Effector memory CD4-positive, alpha-beta T cell (primary cell): ENCODE results near the gene TASP1.

Experiments used
- DNase-seq, 3 donors: peaks; one replicate each; pipeline ENCODE4 v3.0.0-alpha.2; 2020
- H3K27ac ChIP-seq: 2 replicates; pipeline ENCODE4 v1.7.0; 2013; ENCODE audit warnings: mild to moderate bottlenecking, low read length, moderate library complexity; ENCODE audit not compliant: insufficient read depth, poor library complexity, severe bottlenecking
- H3K27me3 ChIP-seq: replicated peaks from 2 replicates; pipeline ENCODE4 v1.7.0; 2013; ENCODE audit warnings: mild to moderate bottlenecking, low read length; ENCODE audit not compliant: insufficient read depth, control insufficient read depth, poor library complexity, severe bottlenecking
- H3K36me3 ChIP-seq: 2 replicates; pipeline ENCODE4 v1.7.0; 2013; ENCODE audit warnings: mild to moderate bottlenecking, low read length, moderate library complexity; ENCODE audit not compliant: control insufficient read depth, insufficient read depth
- H3K4me1 ChIP-seq: 2 replicates; pipeline ENCODE4 v1.7.0; 2013; ENCODE audit warnings: low read length, mild to moderate bottlenecking; ENCODE audit not compliant: control insufficient read depth, insufficient read depth, poor library complexity, severe bottlenecking
- H3K4me3 ChIP-seq: 2 replicates; pipeline ENCODE4 v1.7.0; 2013; ENCODE audit warnings: low read length, low read depth, mild to moderate bottlenecking; ENCODE audit not compliant: insufficient read depth, poor library complexity, severe bottlenecking
- H3K9me3 ChIP-seq: 2 replicates; pipeline ENCODE4 v1.7.0; 2013; ENCODE audit warnings: mild to moderate bottlenecking, low read length, moderate library complexity; ENCODE audit not compliant: control insufficient read depth

Gene TASP1

GRCh38 chr20:13348311-13349234 lies 290.2 kb downstream of the TASP1 start:
- Histone ChIP-seq H3K36me3 (no peaks in the 10 kb centered on the region), H3K27ac (no peak overlapping the region), H3K4me1 (no peaks in the 10 kb centered on the region), H3K27me3 (no peaks in the 10 kb centered on the region), H3K4me3 (no peak overlapping the region), H3K9me3 (no peaks in the 10 kb centered on the region)
- no peak for DNase-seq

DNA sequence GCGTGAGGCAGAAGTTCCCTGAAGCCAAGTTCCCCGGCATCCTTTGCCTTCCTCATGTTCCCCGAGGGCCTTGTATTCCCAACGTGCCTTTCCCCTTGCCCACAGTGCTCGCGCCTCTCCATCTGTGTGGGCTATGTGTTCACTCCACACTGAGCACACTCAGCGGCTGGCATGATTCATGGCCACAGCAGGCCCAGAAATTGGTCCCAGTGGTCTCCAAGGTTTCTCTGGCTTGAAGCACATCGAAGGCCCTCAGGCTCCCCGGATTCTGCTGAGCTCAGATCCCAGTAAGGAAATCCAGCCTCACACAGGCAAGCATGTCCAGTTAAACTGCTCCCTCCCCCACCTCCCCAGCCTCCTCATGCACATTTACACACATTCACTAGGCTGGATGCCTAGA lies 294.1 kb downstream of the TASP1 start:
- Histone ChIP-seq H3K4me3 (no peak overlapping the region), H3K4me1 (no peaks in the 10 kb centered on the region), H3K27me3 (no peaks in the 10 kb centered on the region), H3K27ac (no peak overlapping the region), H3K9me3 (no peaks in the 10 kb centered on the region), H3K36me3 (no peaks in the 10 kb centered on the region)
- no peak for DNase-seq

DNA sequence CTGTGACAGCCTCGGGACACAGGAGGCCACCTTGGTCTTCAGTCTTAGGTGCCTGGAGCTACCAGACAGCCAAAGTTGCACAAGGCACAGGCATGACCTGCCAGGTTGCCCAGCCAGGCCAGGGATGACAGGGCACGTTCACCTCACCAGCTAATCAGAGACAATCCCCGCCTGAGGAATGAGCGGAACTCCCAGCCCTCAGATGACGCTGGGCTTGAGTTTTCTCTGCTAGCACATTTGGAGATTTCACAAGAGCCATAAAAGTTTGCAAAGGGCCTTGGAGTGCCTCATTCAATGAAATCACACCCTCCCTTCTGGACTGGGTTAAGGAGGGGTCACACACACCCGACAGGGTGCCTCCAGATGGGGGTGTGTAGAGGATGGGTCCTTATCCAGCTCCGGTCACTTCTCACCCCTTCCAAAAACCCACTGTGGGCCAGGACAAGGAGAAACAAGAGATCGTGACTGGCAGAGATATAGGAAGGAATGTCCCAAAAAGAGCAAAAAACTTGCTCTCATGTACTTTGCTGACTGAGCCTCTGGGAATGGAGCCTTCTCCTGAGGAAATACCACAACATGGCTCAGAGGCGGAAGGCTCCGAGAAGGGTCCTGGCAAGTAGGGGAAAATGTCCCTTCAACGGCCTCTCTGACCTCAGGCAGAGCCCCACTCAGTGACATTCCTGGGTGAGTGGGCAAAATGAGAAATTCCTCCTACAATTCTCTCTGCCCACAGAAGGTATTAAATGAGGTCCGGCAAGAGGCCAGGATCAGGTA lies 296.1 kb downstream of the TASP1 start:
- Histone ChIP-seq H3K27ac (no peak overlapping the region), H3K9me3 (no peaks in the 10 kb centered on the region), H3K27me3 (no peaks in the 10 kb centered on the region), H3K4me1 (no peaks in the 10 kb centered on the region), H3K36me3 (no peaks in the 10 kb centered on the region), H3K4me3 (no peak overlapping the region)
- no peak for DNase-seq

DNA sequence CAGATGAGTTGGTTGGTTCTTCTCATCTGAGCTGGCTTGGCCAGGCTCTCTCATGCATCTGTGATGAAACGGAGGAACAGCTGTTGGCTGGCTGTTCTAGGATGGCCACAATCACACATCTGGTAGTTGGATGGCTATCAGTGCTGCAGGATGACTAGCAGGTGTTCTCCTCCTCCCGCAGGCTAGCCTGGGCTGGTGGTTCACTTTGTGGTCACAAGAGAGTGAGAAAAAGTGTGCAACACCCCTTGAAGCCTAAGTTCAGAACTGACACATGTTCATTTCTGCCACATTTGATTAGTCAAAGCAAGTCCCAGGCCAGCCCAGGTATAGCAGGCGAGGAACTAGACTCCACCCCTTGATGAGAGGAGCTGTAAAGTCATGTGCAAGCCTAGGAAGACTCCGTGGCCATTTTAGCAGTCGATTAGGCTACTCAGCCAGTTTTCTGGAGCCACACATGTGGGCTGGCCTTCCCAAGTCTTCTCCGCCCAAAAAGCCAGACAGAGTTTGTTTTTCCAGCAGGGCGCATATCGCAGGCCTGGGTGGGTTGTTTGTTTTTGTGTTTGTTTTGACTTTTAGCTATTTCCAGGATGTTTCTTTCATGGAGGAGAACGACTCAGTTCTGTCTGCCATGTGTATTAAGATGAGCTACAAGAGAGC lies 296.9 kb downstream of the TASP1 start:
- no peaks in the 10 kb centered on the region for H3K27me3 ChIP-seq
- no peaks in the 10 kb centered on the region for H3K9me3 ChIP-seq
- H3K36me3 ChIP-seq: no peaks in the 10 kb centered on the region
- H3K4me1 ChIP-seq: no peaks in the 10 kb centered on the region
- no peak overlapping the region for H3K4me3 ChIP-seq
- no peak for DNase-seq
- no peak overlapping the region for H3K27ac ChIP-seq

DNA sequence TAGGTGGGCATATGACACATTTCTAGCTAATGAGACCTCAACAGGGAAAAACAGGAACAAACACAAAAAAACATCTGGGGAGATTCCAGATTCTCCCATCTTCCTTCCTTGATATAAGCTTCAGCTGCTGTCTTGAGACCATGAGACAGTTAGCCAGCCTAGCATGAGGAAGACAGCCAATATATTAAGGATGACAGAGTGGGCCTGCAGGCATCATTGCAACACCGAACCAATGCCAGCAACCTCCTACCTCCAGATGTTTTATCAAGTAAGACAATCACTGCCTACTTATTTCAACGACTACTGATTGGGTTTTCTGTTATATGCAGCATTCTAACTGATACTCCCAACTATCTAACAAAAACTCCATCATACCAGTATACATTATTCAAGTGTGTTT lies 298.6 kb downstream of the TASP1 start:
- no peak for DNase-seq
- Histone ChIP-seq H3K4me3 (no peak overlapping the region), H3K27me3 (no peaks in the 10 kb centered on the region), H3K9me3 (no peaks in the 10 kb centered on the region), H3K27ac (no peak overlapping the region), H3K4me1 (no peaks in the 10 kb centered on the region), H3K36me3 (no peaks in the 10 kb centered on the region)
